PC-3 (cell line): ENCODE measurements around the gene PPY. TPM values are rescaled to one million over a fixed set of nuclear protein-coding genes. Genes with fewer than 3 reads are reported as not detected.

Experiments used
- ATAC-seq: fragments of 200-7000 bp; cut with Tn5 transposase; 2 replicates; pipeline ENCODE4 v1.9.1; 2020; ENCODE audit warnings: mild to moderate bottlenecking, moderate library complexity
- BruUV-seq: library from RNA; stranded (reverse); fragments of 400-500 nt; replicated peaks from 2 replicates; lab custom pipeline; 2021; lab: Mats Ljungman, UMichigan
- CTCF ChIA-PET: fragments of 300-600 bp; sonication (Branson Sonifier 250); formaldehyde crosslinking; loops from one replicate; lab custom pipeline; 2022; ENCODE audit warnings: antibody characterized with exemption; lab: Charles Lee
- POLR2A ChIA-PET: fragments of 300-600 bp; sonication (Branson Sonifier 250); formaldehyde crosslinking; loops from one replicate; lab custom pipeline; 2022; ENCODE audit warnings: antibody characterized with exemption; ENCODE audit not compliant: unreplicated experiment; lab: Charles Lee
- DNase-seq: peaks from one replicate; pipeline ENCODE4 v3.0.0-alpha.2; 2015
- H2AFZ ChIP-seq: fragments of 300-600 bp; sonication (generic); 2 replicates; pipeline ENCODE4 v1.6.0; 2016; ENCODE audit warnings: antibody characterized with exemption, low read length
- H3F3A ChIP-seq: fragments of 300-600 bp; sonication (generic); one replicate; pipeline ENCODE4 v1.6.0; 2017; ENCODE audit warnings: antibody characterized with exemption, low read length, control low read depth, mild to moderate bottlenecking; ENCODE audit not compliant: unreplicated experiment
- H3K27ac ChIP-seq: fragments of 300-600 bp; sonication (generic); 2 replicates; pipeline ENCODE4 v1.5.1; 2016; ENCODE audit warnings: mild to moderate bottlenecking, low read length
- H3K27me3 ChIP-seq: fragments of 300-600 bp; sonication (generic); 2 replicates; pipeline ENCODE4 v1.6.1; 2016; ENCODE audit warnings: low read length, mixed read lengths
- H3K36me3 ChIP-seq: fragments of 300-600 bp; sonication (generic); 2 replicates; pipeline ENCODE4 v1.6.1; 2016; ENCODE audit warnings: low read depth, mixed run types, low read length, mixed read lengths
- H3K4me1 ChIP-seq: fragments of 300-600 bp; sonication (generic); 2 replicates; pipeline ENCODE4 v1.5.1; 2016; ENCODE audit warnings: low read length; ENCODE audit not compliant: insufficient read depth
- H3K4me2 ChIP-seq: fragments of 300-600 bp; sonication (generic); 2 replicates; pipeline ENCODE4 v1.6.0; 2016; ENCODE audit warnings: low read length
- H3K4me3 ChIP-seq: fragments of 300-600 bp; sonication (generic); 2 replicates; pipeline ENCODE4 v1.5.1; 2016; ENCODE audit warnings: mild to moderate bottlenecking, low read length, mixed read lengths
- H3K79me2 ChIP-seq: fragments of 300-600 bp; sonication (generic); 2 replicates; pipeline ENCODE4 v1.6.1; 2017; ENCODE audit warnings: low read length, mixed read lengths
- H3K9ac ChIP-seq: fragments of 300-600 bp; sonication (generic); 2 replicates; pipeline ENCODE4 v1.6.0; 2016; ENCODE audit warnings: mild to moderate bottlenecking, low read length
- H3K9me2 ChIP-seq: fragments of 300-600 bp; sonication (generic); replicated peaks from 2 replicates; pipeline ENCODE4 v1.6.1; 2016; ENCODE audit warnings: mixed run types, low read length, mixed read lengths
- H3K9me3 ChIP-seq: fragments of 300-600 bp; sonication (generic); 2 replicates; pipeline ENCODE4 v1.6.1; 2016; ENCODE audit warnings: low read length, mixed read lengths
- H4K20me1 ChIP-seq: fragments of 300-600 bp; sonication (generic); 2 replicates; pipeline ENCODE4 v1.6.1; 2016; ENCODE audit warnings: low read length, mixed read lengths
- CTCF ChIP-seq: fragments of 300-600 bp; sonication (generic); conservative IDR thresholded peaks from 2 replicates; pipeline ENCODE4 v1.5.1; 2017; ENCODE audit warnings: antibody characterized with exemption, low read depth, mild to moderate bottlenecking, low read length
- EZH2 ChIP-seq: fragments of 300-600 bp; sonication (generic); IDR thresholded peaks from one replicate; pipeline ENCODE4 v1.6.1; 2017; ENCODE audit warnings: antibody characterized with exemption, mild to moderate bottlenecking, low read length; ENCODE audit not compliant: unreplicated experiment
- EZH2phosphoT487 ChIP-seq: fragments of 300-600 bp; sonication (generic); IDR thresholded peaks from 2 replicates; pipeline ENCODE4 v1.6.1; 2018; ENCODE audit warnings: mild to moderate bottlenecking, antibody characterized with exemption, low read length, borderline replicate concordance
- intact Hi-C: fragments of 100-400 bp; cut with micrococcal nuclease; formaldehyde crosslinking; loops from 2 replicates; pipeline ENCODE4 v1.9.0; 2023
- total RNA-seq: library from RNA; depleted of rRNA; stranded (reverse); fragments of >200 nt; gene quantifications from 2 replicates; pipeline ENCODE4 v1.2.3, GENCODE V29; 2014

The PPY gene
- total RNA-seq, 1 experiment from 2014 or later: not detected

GRCh38 chr17:43901861-43902589, 40.3 kb downstream of the PPY start:
- intact Hi-C loops: no loop called here
- H3K9me3 ChIP-seq: no peaks in the 10 kb centered on the region
- H4K20me1 ChIP-seq: no peaks in the 10 kb centered on the region
- no peak for ATAC-seq
- H2AFZ ChIP-seq: no peak overlapping the region
- ChIA-PET POLR2A (no interaction called here), CTCF (no interaction called here)
- no peaks in the 10 kb centered on the region for H3F3A ChIP-seq
- H3K27ac ChIP-seq: no peak overlapping the region
- BruUV-seq: no TSS peak
- H3K4me2 ChIP-seq: no peak overlapping the region
- H3K9ac ChIP-seq: no peak overlapping the region
- peaks cover 19% of the 10 kb centered on the region for H3K27me3 ChIP-seq
- H3K4me1 ChIP-seq: 0 out of 2 replicates have a peak, but pooled peaks cover 5% of the 10 kb centered on the region
- TF ChIP-seq EZH2 (no peak), CTCF (no peak), EZH2phosphoT487 (no peak)
- H3K9me2 ChIP-seq: no peaks in the 10 kb centered on the region
- H3K4me3 ChIP-seq: no peak overlapping the region
- H3K79me2 ChIP-seq: no peaks in the 10 kb centered on the region
- H3K36me3 ChIP-seq: no peaks in the 10 kb centered on the region
- no peak for DNase-seq

GRCh38 chr17:43900858-43901754, 41.2 kb downstream of the PPY start:
- Histone ChIP-seq H3K4me1 (0 out of 2 replicates have a peak, but pooled peaks cover 5% of the 10 kb centered on the region), H2AFZ (peak overlapping the region; percentile 79), H3K9ac (no peak overlapping the region), H3K79me2 (no peaks in the 10 kb centered on the region), H3F3A (no peaks in the 10 kb centered on the region), H3K4me3 (peak overlapping the region; percentile 62), H3K4me2 (peak overlapping the region; percentile 77), H3K27me3 (peaks cover 10% of the 10 kb centered on the region), H4K20me1 (no peaks in the 10 kb centered on the region), H3K9me2 (no peaks in the 10 kb centered on the region), H3K36me3 (no peaks in the 10 kb centered on the region), H3K27ac (no peak overlapping the region), H3K9me3 (no peaks in the 10 kb centered on the region)
- intact Hi-C loops: no loop called here
- POLR2A ChIA-PET: no interaction called here
- CTCF ChIA-PET: no interaction called here
- BruUV-seq: no TSS peak
- DNase-seq (no peak), ATAC-seq (peak; percentile 9; the same call in 1 of the 2 replicates)
- TF ChIP-seq EZH2 (no peak), EZH2phosphoT487 (no peak), CTCF (no peak)
